8988T (cell line): ENCODE results near the gene NDC1.
"Not testable (repeated sequence)": the region's sequence is repeated elsewhere in the genome, so short reads cannot be mapped to it uniquely, and the experiment has no call there.

Source experiments
- DNase-seq: peaks from one replicate; pipeline ENCODE4 v3.0.0; 2011

Gene NDC1, protein sequence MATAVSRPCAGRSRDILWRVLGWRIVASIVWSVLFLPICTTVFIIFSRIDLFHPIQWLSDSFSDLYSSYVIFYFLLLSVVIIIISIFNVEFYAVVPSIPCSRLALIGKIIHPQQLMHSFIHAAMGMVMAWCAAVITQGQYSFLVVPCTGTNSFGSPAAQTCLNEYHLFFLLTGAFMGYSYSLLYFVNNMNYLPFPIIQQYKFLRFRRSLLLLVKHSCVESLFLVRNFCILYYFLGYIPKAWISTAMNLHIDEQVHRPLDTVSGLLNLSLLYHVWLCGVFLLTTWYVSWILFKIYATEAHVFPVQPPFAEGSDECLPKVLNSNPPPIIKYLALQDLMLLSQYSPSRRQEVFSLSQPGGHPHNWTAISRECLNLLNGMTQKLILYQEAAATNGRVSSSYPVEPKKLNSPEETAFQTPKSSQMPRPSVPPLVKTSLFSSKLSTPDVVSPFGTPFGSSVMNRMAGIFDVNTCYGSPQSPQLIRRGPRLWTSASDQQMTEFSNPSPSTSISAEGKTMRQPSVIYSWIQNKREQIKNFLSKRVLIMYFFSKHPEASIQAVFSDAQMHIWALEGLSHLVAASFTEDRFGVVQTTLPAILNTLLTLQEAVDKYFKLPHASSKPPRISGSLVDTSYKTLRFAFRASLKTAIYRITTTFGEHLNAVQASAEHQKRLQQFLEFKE

GRCh38 chr1:53837924-53838653, at the start of gene NDC1:
TSS of gene NDC1 (minus strand) at chr1:53838296. CDS start at chr1:53838261, 35 bp downstream.
- DNase-seq: peak; percentile 51

DNA sequence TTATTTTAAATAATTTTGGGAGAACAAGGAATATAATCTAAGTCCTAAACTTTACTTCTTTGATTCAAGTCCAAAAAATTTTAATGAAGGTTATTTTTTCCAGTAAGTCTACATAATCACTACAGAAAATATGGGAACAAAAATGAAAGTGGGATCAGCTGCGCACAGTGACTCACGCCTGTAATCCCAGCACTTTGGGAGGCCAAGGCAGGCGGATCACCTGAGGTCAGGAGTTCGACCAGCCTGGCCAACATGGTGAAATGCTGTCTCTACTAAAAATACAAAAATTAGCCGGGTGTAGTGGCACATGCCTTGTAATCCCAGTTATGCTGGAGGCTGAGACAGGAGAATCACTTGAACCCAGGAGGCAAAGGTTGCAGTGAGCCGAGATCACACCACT, 45.5 kb upstream of the NDC1 start:
- not testable (repeated sequence) for DNase-seq

DNA sequence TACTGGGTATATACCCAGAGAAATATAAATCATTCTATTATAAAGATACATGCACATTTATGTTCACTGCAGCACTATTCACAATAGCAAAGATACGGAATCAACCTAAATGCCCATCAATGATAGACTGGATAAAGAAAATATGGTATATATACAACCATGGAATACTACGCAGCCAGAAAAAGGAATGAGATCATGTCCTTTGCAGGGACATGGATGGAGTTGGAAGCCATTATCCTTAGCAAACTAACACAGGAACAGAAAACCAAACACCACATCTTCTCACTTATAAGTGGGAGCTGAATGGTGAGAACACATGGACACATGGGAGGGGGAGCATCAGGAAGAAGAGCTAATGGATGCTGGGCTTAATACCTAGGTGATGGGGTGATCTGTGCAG, 43.8 kb upstream of the NDC1 start:
- not testable (repeated sequence) for DNase-seq

DNA sequence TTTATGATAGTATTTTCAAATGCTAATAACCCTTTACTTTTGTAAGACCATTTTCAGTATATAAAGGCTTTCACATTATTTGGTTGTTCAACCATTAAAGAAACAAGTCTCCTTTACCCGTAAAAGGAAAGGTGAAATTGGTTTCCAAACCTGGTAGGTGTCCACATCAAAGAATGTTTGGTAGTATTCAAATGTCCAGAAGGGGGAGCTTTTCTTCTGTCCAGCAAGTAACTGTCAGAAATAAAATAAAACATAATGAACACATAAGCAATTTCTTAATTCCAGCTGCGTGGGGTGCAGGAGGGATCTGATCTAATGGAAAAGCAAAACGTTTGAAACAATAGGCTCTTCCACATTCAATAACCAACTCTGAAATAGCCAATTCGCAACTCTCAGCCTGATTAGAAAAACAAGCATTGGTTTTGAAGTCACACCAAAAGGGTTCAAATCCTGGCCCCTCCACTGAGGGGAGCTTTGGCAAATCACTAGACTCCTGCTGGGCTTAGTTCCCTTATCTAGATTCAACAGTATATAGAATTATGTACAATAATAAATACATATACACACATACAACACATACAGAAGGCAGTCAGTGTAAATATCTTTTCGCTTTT, 40.5 kb upstream of the NDC1 start:
- DNase-seq: no peak

- DNase-seq: not testable (repeated sequence)
Measured at GRCh38 chr1:53875150-53875549, 37.1 kb upstream of the NDC1 start.

DNA sequence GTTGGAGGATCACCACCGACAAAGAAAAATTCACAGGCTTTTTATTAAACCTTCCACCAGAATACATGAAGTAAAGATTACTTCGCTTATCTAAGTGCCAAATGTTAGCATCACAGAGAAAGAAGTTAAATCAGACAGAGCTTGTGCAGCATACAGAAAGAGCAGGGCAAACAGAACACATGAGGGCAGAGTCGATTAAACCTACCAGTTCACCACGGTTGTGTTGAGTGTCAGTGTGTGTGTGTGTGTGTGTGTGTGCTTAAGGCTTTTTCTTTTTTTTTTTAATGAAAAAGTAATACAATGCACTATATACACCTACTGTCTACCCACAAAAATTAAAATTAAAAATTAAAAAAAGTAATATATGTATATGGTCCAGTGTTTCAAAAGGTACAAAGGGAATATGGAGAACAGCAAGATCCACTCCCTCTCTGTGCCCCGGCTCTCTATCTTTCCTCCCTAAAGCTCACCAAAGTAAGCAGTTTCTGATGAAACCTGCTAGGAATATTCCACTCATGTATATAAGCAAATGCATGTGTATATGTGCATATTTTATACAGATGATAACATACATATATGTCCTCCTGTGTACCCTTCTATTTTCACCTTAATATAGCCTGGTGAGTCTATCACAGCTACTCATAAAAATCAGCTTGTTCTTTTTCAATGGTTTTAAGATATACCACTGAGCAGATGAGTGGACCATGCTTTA, 33.8 kb upstream of the NDC1 start:
- no peak for DNase-seq

DNA sequence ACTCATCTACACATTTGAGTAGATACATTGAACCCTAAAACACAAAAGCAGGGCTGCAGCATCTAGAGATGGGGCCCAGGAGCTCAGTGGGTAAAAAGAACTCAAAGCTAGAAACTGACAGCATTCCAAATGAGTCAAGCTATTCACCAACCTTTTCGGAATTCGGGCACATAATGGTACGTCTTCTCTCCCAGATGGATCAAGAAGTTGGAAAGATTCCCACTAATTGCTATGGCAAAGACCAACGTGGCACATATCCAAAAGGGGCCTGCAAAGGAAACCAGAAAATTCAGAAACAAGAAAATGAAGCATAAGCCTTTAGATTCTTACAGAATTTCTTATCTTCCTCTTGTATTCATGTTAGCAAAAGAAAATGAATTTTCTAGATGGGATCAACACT, 33.1 kb upstream of the NDC1 start:
- no peak for DNase-seq

GRCh38 chr1:53869454-53870117, 31.5 kb upstream of the NDC1 start:
- no peak for DNase-seq

- no peak for DNase-seq
Measured at GRCh38 chr1:53868565-53868964, 30.5 kb upstream of the NDC1 start.

- DNase-seq: no peak
Measured at GRCh38 chr1:53862507-53862906, 24.4 kb upstream of the NDC1 start.

DNA sequence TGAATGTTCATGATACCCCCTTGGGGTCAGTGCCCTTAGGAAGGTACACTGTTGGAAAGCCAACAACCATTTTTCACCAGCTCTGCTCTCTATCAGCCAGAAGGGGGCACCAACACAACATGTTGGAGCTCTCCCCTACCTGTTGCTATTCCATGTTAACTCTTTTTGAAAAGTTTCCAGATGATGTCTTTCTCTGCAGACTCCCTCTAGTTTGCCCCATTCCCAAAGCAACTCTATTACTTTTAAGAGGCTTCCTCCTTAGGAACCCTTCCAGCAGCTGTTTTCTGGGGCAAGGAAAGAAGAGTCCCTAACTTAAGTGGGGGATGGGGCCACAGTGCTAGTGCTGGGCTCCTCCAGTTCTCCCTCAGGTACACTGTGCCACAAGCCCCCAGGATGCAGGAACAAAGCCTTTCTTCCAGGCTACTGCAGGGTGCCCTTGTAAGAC, 22.9 kb upstream of the NDC1 start:
- DNase-seq: peak; percentile 24

DNA sequence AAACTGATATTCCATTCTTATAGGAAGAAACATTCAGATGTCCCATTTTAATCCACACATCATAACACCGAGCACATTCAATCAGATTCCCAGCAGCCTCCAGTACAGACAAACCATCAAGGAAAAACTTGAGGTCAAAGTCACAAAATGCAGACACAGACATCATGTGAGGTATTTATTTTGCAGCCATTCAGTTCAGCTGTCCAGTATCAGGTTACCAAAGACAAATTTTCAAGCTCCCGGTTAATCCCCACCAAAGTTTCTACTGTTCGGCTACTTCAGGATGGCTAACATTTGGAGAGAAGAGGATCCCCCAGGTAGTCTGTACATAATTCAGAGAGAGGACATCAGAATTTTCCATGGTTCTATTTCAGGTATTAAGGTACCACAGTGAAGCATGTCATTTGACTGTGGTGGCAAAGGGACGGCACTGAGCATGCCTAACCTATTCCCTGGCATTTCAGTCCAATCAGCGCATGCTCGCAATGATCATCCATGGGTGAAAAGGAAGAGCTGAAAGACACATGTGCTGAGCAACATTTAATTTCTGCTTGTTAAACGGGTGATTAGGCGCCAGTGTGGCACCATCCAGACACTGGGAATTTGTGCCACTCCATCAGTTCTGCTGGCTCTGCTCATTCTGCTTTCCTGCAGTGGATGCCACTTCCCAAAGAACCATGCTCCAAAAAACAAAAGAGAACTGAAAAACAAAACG, 13.6 kb upstream of the NDC1 start:
- DNase-seq: no peak

DNA sequence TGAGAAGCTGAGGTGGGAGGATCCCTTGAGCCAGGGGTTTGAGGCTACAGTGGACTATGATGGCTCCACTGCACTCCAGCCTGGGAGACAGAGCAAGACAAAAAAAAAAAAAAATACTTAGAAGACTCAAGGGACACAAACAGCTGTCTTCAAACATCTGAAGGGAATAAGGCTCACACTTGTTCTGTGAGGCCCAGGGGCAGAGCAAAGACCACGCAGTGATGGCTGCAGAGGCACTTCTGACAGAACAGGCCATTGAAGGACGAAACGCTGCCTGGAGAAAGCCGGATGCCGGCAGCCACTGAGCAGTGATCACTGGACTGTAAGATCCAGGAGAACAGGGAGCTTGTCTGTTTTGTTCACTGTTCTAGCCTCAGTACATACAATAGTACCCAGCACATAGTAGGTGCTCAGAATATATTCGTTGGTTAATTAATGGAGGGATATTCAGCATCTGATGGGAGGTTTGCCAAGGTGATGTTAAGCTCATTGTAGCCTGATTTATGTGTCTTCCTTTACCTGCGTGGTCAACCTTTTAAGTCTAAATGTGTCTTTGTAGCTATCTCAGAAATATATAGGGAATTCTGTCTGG, 12.1 kb upstream of the NDC1 start:
- DNase-seq: no peak

- no peak for DNase-seq
Measured at GRCh38 chr1:53847980-53848379, 9.9 kb upstream of the NDC1 start.

DNA sequence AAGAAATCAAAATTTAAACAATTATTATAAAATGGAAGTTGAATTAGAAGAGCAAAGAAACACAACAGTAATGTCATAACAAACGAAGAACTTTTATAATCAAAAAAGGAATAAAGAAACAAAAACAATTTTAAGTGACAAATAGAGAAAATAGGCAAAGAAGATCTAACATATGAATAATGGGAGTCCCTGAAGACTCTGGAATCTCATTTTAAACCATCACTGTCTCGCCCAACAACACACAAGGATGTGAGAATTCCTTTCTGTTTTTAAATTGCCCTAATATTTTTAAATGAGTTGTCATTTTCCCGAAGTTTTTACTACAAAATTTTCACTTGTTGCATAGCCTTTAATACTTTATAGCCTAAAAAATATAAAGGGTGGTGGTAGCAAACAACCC, 4.3 kb upstream of the NDC1 start:
- no peak for DNase-seq

DNA sequence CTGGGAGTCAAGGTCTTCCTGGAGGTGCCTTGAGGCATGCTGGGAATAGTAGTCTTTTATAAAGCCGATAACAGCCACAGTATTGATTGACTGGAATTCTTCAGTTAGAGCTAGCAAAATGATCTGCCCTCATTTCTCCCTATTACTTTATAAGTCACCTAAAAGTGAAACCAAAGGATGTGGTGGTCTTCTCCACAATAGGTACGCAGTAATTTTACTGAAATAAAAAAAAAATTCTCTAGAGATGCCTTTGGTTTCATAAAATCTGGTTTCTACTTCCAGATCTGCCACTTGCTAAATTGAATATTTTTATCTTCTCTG, 518 bp upstream of the NDC1 start:
- no peak for DNase-seq

- DNase-seq: no peak
Measured at GRCh38 chr1:53837646-53837923, 511 bp downstream of the NDC1 start.

DNA sequence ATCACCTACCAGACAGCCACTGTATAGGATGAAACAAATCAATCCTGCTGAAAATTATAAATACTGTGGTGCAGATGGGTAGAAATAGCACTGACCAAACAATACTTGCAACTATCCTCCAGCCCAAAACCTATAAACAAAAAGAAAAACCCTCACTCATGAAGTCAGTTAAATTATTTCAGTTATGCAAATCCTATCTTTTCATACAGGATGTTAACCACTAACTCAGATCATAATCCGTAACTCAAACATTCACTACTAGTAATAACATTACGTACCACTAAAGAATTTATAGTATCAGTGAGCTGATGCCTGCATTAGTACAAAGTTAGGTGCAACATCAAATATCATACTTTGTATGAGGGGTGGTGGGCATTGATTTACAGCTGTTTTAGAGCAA, 2.6 kb downstream of the NDC1 start:
- DNase-seq: no peak

- DNase-seq: no peak
Measured at GRCh38 chr1:53834776-53835175, 3.3 kb downstream of the NDC1 start.

DNA sequence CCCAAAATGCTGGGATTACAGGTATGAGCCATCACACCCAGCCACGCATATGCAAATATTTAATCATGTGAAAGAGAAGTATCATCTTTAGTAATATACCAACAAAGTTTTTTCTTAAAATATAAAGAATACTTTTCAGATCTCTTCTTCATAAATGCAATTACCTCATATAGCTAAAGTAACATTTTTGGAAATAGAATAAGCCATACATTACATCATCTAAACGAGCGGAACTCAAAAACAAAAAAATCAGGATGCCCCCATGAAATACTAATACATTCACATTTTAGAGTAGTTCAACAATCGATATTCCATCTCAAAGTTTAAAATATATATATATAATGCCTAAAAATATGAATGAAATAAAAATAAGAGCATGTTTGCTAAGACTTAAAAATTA, 4.7 kb downstream of the NDC1 start:
- DNase-seq: no peak

DNA sequence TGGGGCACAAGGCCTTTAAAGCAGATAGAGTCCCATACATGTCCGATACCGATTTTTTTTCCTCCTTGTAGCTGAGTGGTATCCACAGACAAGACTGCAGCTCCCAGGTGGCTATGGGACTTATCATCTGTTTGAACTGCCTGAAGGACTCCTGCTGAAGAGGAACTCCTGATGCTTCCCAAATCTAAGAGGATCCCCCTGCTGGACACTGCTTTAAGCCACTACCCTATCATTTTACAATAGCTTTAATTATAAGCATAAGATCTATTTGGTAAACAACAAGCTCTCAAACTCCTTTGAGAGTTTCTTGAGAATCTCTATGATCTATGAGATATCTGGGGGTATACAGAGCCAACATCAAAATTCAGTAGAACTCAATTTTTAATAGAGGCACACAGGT, 11.7 kb downstream of the NDC1 start:
- DNase-seq: no peak
